Superior temporal gyrus (tissue), 1 donor: Measurements from ENCODE around the gene MLH3.

ENCODE experiments used
- DNase-seq: peaks from one replicate; pipeline ENCODE4 v3.0.0-alpha.2; 2016; ENCODE audit errors: extremely low spot score

Gene MLH3

DNA sequence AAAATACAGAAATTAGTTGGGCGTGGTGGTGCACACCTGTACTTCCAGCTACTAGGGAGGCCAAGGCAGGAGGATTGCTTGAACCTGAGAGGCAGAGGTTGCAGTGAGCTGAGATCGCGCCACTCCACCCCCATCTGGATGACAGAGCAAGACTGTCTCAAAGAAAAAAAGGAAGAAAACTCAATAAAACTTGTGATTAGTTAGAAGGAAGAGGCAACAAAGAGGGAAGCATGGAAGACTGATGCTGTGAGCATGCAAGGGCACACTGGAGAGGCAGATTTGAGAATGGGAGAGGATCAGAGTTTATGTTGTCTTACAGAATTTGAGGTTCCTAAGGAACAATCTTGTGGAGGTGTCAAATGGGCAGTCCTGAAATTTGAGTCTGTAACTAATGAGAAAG lies 15.4 kb upstream of the MLH3 start:
- DNase-seq: no peak

DNA sequence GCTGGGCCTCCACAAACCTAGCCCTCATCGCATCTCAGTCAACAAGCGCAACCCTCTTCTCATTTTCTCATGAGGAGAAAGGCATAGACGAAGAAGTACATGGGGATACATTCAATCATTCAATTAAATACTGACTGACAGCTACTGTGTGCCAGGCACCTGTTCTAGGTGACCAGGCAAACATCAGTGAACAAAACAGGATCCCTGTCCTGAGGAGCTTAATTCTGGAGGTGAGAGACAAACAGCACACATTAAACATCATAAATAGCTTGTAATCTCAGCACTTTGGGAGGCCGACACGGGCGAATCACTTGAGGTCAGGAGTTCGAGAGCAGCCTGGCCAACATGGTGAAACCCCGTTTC lies 12.9 kb upstream of the MLH3 start:
- DNase-seq: no peak

DNA sequence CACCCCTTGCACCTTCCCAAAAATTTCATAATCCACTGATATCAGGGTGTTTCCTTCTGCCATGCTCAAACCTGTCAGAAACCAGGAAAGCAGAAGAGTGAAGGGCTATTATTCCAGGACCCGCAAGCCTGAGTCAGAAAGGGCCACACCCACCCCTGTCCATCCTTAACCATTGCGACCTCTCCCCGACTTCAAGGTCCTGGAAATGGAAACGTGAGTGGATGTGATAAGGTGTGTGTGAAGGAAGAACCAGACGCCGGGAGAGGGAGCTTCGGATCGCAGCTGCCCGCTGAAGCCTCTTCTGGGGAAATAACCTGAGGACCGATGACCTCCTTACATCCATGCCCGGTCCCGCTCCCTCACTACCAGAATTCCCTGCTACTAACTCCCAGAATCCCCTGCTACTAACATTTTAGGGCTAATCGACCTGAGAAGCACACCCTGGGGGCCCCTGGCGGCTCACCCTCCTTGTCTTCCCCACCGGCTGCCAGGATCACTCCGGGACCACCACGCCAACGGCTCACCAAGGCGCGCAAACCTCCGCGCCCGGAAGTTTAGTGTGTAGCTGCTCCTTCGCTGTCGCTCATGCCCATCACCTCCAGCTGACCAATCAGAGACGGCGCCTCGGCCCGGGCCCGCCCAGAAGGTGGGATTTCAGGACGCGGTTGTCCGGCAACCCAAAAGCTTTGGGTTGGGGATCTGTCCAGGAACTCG lies 12.4 kb upstream of the MLH3 start, which contains the start of gene ACYP1:
TSS of gene ACYP1 (minus strand) at position 534 of the 714 bp plus-strand sequence. CDS start at position 63, 471 bp downstream.
- DNase-seq: peak; percentile 92

DNA sequence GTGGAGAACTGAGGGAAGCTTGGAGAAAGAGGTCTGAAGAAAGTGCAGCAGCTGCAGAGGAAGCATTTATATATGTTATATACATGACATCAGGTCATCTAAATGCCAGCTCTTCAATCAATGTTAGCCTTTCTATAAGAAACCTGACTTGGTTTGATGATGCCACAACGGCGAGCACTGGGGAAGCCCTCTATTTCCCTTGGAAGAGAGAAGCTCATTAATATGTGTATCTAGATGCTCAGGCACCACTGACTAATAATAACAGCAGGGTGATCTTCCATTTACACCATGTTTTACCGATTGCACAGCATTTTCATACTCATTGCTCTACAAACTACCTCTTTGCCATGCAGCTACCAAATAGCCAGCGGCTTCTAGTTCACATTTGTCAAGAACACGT lies 11.7 kb upstream of the MLH3 start:
- DNase-seq: no peak

DNA sequence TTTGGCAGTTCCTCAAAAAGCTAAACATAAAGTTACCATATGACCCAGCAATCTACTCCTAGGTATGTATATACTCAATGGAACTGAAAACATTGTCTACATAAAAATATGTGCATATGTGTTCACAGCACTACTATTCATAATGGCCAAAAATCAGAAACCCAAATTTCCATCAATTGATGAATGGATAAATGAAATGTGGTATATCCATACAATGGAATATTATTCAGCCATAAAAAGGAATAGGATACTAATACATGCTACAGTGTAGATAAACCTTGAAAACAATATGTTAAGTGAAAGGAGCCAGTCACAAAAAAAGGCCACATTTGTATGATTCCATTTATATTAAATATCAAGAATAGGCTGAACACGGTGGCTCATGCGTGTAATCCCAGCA lies 9.2 kb upstream of the MLH3 start:
- no peak for DNase-seq

- DNase-seq: no peak
These were observed 8.4 kb upstream of the MLH3 start for GRCh38 chr14:75059642-75060041.

DNA sequence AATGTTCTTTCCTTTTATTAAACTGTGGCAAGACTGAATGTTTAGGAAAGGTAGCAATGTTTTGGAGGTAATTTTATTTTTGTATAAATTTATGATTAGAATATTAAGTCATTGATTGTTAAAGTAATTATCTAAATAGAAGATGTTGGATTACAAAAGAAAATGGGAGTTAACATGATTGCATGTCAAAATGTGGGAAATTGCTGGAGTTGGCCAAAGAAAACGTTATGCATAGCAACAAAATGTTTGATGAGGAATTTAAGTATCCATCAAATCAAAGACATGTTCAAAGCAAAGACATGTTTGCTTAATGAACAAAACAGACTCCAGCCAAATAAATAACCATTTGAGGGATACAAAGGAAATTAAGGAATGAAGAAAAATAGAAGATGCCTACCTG lies 3.2 kb upstream of the MLH3 start:
- no peak for DNase-seq

DNA sequence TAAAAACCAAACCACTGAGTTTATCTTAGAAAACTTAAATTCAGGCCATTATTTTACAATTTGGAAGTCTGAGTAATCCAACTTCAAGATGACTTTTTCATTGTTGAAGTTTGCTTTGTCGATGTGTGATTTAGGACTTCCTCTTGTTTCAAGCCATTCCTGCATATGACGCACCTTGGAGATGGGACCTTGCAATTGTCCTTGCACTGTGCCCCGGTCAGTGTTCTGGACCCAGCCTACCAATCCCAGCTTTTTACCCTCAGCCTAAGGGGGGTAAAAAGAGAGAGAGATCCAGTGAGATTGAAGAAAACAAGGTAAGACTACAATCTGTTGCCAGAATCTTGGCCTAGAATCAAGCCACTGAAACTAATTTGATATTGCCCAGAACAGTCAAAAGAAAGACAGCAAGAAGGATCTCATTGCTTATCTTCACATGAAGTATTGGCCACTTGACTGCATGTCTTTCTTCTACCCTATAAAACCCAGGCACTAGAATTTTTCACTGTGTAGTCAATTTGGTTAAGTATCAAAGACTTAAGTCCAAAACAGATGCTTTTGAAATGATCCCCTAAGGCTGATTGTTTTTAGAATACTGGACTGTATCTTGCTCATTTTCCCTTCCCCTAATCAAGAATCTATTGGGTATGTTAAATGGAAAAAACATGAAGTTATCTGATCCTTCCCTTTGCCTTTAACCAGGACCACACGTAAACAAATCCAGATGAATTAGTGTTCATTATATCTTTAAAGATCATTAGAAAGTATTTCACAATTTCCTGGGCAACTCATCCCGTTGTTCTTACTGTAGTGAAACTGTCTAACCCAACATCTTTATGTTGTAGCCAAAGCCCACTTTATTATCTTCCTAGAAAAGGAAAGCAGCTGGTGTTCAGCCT lies 2.4 kb upstream of the MLH3 start:
- DNase-seq: no peak

DNA sequence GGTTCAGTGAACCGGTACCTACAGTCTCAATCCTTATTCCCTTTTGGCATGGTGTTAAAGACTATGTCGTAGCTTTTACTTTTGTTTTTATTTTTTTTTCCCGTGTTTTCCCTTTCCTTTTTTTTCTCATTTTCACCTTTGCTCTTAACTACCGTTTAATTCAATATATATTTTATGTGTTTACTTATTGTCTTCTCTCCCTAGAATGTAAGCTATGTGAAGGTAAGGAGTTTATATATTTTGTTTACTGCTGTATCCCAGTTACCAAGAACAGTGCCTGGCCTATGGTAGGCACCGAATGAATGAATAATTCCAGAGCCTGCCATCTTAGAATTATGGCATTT lies 261 bp upstream of the MLH3 start:
- DNase-seq: no peak

DNA sequence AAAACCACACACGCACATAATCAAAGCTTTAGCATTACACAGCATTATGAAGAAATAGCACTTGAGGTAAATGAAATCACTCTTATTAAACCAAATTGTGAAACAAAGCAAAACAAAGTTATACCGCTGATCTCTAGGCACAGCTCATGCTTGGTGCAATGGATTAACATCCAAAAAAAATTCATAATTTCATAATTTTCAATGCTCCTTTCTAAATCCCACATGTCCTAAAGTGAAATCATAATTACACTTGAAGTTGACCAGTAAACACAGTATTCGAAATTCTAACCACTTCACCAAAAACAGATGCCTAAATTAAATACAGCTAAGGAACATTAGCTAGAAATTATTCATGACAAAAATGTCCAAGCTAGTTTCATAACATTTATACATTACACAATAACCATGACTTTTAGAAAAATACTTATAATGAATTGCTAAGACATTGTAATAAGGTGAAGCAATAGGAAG lies 1.5 kb downstream of the MLH3 start:
- DNase-seq: no peak

GRCh38 chr14:75049136-75049535 lies 2.1 kb downstream of the MLH3 start:
- peak; percentile 81 for DNase-seq

DNA sequence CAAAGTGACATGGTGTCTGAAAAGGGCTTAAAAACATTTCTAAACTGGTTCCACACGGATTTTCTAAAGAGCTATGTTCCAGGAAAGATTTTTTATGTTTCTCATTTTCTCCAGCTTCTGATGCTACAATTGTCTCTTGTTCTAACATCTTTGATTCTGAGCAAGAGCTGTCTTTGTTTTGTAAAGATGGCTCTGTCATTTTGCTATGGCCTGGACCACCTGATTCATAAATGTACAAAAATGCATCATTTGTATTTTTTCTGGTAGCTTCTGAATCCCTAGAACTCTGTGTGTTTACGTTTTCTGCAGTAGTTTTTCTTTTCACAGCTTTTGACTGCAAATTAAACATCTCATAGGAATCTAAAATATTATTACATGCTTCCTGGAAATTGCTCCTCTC lies 3.2 kb downstream of the MLH3 start:
- peak; percentile 72 for DNase-seq

GRCh38 chr14:75047506-75047905 lies 3.8 kb downstream of the MLH3 start:
- peak; percentile 36 for DNase-seq

GRCh38 chr14:75046899-75047298 lies 4.4 kb downstream of the MLH3 start:
- no peak for DNase-seq

DNA sequence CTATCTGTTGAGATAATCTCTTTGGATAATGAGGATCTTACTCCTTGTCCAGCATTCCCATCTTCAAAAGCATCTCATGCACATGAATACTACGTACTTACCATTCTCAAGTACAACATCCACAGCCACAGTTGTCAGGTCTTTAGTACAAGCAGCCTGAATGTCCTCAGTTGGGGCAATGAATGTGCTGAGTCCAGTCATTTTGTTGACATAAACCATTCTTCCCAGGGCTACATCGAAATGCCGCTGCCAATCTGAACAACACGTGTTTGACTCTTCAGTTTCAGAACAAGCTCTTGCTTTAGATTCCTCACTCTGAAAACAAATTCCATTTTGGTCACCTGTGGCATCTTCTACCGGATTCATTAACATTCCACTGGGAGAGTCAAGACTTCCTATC lies 5.0 kb downstream of the MLH3 start:
- no peak for DNase-seq

DNA sequence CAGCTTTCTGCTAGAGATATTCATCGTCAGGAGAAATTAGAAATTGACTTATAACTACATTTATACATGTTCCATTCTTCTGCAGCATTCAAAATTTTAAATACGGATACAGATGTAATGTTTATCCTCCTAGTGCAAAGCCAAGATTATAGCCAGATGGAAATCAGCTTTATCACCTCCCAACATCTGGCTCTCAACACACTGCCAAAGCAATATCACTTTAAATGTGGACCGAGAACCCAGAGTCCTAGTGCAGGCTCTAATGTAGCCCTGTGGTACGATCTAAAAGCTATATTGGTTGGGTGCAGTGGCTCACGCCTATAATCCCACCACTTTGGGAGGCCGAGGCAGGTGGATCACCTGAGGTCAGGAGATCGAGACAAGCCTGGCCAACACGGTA lies 6.5 kb downstream of the MLH3 start:
- no peak for DNase-seq

DNA sequence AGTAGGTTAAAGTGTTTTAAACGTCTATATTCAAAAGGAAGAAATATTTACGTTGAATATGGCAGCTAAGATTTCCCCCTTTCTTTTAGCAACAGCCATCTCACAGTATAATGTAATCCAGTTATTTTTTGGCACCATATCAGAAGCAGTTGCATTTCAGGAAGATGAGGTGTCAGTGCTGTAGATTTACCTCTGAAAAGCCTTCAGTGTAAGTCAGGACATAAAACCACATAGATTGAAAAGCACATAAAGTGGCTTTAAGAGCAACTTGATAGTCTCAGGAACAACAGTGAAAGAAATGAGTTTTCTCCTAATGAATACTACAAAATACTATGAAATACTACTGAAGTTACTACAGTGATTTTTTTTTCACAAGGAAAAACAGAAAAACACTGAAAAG lies 6.9 kb downstream of the MLH3 start:
- DNase-seq: no peak

DNA sequence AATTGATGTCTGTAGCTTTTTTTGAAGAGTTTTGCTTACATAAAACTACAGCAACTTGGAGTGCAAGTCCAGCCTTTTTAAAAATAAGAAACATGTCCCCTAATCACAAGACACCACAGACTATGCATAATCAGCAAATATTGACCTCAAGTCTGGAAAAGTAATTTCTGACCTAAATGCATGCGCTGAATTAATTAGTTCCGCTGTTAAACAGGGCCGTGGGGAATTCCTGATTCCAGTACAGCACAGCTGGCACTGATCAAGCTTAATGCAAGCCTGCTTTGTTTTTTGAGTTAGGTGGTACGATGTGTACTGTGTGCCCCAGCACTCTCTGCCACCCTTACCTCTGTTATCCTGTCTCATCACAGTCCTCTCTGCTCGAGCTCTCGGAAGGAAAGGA lies 9.2 kb downstream of the MLH3 start:
- no peak for DNase-seq

GRCh38 chr14:75041613-75042012 lies 9.7 kb downstream of the MLH3 start:
- DNase-seq: no peak

DNA sequence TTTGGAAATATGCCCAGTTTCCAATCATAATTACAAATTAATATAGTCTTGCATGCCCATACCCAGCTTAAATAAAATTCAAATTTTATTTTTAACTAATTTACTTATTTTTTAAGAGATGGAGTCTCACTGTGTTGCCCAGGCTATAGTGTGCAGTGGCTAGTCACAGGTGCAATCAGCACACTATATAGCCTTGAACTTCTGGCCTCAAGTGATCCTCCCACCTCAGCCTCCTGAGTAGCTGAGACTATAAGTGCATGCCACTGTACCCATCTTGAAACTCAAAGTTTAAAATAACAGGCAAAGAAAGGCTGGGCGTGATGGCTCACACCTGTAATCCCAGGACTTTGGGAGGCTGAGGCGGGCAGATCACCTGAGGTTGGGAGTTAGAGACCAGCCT lies 10.3 kb downstream of the MLH3 start:
- DNase-seq: no peak

DNA sequence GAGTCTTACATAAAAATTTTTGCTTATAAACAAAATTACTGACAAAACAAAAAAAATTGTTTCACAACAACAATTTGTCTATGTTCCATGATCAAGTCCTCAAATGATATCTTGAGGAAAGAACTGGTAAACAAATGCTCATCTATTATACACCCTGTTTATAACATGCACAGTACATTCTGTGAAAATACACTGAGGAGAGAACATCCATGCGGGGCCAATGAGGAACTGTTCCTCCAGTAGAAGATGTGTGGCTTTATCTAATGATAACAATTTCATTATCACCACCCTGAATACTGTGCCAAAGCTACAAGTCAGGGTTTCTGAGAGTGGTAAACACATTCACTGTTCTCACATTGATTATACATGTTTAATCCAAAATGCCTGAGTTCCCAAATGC lies 10.8 kb downstream of the MLH3 start:
- DNase-seq: no peak

GRCh38 chr14:75032939-75033338 lies 18.3 kb downstream of the MLH3 start:
- no peak for DNase-seq

DNA sequence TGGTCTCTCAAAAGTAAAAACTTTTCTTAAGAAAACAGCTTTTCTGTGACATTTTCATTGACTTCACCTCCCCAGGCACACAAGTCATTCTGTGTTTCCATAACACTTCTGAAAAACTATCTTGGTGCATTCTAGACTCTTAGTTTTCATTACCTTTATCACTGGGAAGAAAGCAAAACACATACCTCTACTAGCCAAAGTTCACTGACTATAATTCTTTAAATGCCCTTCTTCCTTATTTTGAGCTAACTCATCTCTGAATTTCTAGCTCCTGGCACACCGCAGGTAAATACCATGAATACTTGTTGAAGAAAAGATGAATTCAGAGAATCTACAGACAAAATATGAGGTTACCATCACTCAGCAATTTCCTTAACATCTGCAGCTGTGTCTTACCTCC lies 21.1 kb downstream of the MLH3 start:
- DNase-seq: no peak
